Peyer's patch (tissue), 4 donors: ENCODE measurements around the gene MIOX. TPM values are rescaled to one million over a fixed set of nuclear protein-coding genes. Genes with fewer than 3 reads are reported as not detected.
"Not testable (repeated sequence)": the region's sequence is repeated elsewhere in the genome, so short reads cannot be mapped to it uniquely, and the experiment has no call there.

ENCODE experiments used
- DNase-seq, 3 donors: peaks; one replicate each; pipeline ENCODE4 v3.0.0-alpha.2; 2017 to 2019
- H3K27ac ChIP-seq, 4 donors: fragments of 200-600 bp; sonication (generic); one replicate each; pipeline ENCODE4 v1.5.1; 2016 to 2019
- H3K27me3 ChIP-seq, 2 donors: fragments of 200-600 bp; sonication (generic); one replicate each; pipeline ENCODE4 v1.5.1; 2019
- H3K36me3 ChIP-seq, 3 donors: fragments of 200-600 bp; sonication (generic); one replicate each; pipeline ENCODE4 v1.5.1; 2016 to 2019
- H3K4me1 ChIP-seq, 4 donors: fragments of 200-600 bp; sonication (generic); one replicate each; pipeline ENCODE4 v1.5.1; 2016 to 2019
- H3K4me3 ChIP-seq, 4 donors: fragments of 200-600 bp; sonication (generic); 1 replicate in 3 of 4; 2 replicates in 1 of 4; pipeline ENCODE4 v1.5.1; 2016 to 2019; ENCODE audit warnings: mild to moderate bottlenecking in 1 of 4
- H3K9me3 ChIP-seq, 4 donors: fragments of 200-600 bp; sonication (generic); one replicate each; pipeline ENCODE4 v1.5.1; 2016 to 2019; ENCODE audit warnings: mild to moderate bottlenecking in 1 of 4
- CTCF ChIP-seq, 6 experiments: fragments of 450-650 bp in 4 of 6; fragments of 200-600 bp in 2 of 6; sonication (generic) in 1 of 6; IDR thresholded peaks; one replicate each; pipeline ENCODE4 v1.5.1; 2017 to 2019; ENCODE audit warnings: antibody characterized with exemption in 6 of 6, mild to moderate bottlenecking in 3 of 6, moderate library complexity in 1 of 6
- POLR2A ChIP-seq, 2 donors: fragments of 450-650 bp; IDR thresholded peaks; one replicate each; pipeline ENCODE4 v1.5.1; 2017; ENCODE audit warnings: antibody characterized with exemption in 2 of 2, mild to moderate bottlenecking in 2 of 2, moderate library complexity in 2 of 2
- total RNA-seq, 4 donors: library from RNA; depleted of rRNA; stranded (reverse); fragments of >200 nt; gene quantifications; one replicate each; pipeline ENCODE4 v1.1.0, GENCODE V29; 2016

Gene MIOX
- total RNA-seq, 4 donors from 2014 or later = not detected

GRCh38 chr22:50516891-50517290 lies 30.2 kb downstream of the MIOX start:
- TF ChIP-seq POLR2A (IDR thresholded peaks at IDR 0.05) (no peak), CTCF (IDR thresholded peaks at IDR 0.05) (no peak)
- Histone ChIP-seq H3K27me3 (no peaks in the 10 kb centered on the region), H3K36me3 (peaks cover 0 to 54% (median 0%) of the 10 kb centered on the region in 3 donors), H3K27ac (no peak overlapping the region), H3K4me1 (no peaks in the 10 kb centered on the region), H3K9me3 (no peaks in the 10 kb centered on the region), H3K4me3 (no peak overlapping the region)
- no peak for DNase-seq

GRCh38 chr22:50517495-50518260 lies 31.0 kb downstream of the MIOX start:
- Histone ChIP-seq H3K4me1 (peaks cover 0 to under 1% (median 0%) of the 10 kb centered on the region in 4 donors), H3K27me3 (no peaks in the 10 kb centered on the region), H3K27ac (no peak overlapping the region), H3K4me3 (no peak overlapping the region), H3K9me3 (no peaks in the 10 kb centered on the region), H3K36me3 (peaks cover 0 to 62% (median 0%) of the 10 kb centered on the region in 3 donors)
- TF ChIP-seq CTCF (IDR thresholded peaks at IDR 0.05) = no peak
- TF ChIP-seq POLR2A (IDR thresholded peaks at IDR 0.05) = no peak
- no peak for DNase-seq

GRCh38 chr22:50518606-50519005 lies 31.9 kb downstream of the MIOX start:
- Histone ChIP-seq H3K36me3 (peaks cover 0 to 71% (median 0%) of the 10 kb centered on the region in 3 donors), H3K9me3 (no peaks in the 10 kb centered on the region), H3K27ac (no peak overlapping the region), H3K4me1 (peaks cover 0 to 10% (median 0%) of the 10 kb centered on the region in 4 donors), H3K27me3 (no peaks in the 10 kb centered on the region), H3K4me3 (no peak overlapping the region)
- DNase-seq = no peak
- TF ChIP-seq POLR2A (IDR thresholded peaks at IDR 0.05) (no peak), CTCF (IDR thresholded peaks at IDR 0.05) (no peak)

DNA sequence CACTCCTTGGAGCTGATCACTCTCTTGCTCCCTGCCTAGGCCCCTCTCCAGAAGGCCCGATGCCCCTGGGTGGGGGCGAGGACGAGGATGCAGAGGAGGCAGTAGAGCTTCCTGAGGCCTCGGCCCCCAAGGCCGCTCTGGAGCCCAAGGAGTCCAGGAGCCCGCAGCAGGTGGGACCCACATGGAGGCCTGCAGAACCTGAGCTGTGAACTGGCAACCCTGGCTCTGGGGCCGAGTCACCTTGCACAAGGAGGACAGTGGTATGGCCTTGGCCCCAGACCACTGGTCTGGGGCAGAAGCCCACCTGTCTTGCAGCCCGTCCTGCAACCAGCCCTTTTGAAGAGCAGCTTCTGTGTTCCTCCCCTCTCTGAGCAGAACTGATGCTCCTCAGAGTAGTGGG lies 32.5 kb downstream of the MIOX start:
- Histone ChIP-seq H3K36me3 (peaks cover 0 to 76% (median 0%) of the 10 kb centered on the region in 3 donors), H3K27ac (no peak overlapping the region), H3K9me3 (no peaks in the 10 kb centered on the region), H3K4me1 (peaks cover under 1 to 15% (median 2%) of the 10 kb centered on the region in 4 donors), H3K27me3 (no peaks in the 10 kb centered on the region), H3K4me3 (no peak overlapping the region)
- DNase-seq = no peak
- TF ChIP-seq POLR2A (IDR thresholded peaks at IDR 0.05) (no peak), CTCF (IDR thresholded peaks at IDR 0.05) (no peak)

DNA sequence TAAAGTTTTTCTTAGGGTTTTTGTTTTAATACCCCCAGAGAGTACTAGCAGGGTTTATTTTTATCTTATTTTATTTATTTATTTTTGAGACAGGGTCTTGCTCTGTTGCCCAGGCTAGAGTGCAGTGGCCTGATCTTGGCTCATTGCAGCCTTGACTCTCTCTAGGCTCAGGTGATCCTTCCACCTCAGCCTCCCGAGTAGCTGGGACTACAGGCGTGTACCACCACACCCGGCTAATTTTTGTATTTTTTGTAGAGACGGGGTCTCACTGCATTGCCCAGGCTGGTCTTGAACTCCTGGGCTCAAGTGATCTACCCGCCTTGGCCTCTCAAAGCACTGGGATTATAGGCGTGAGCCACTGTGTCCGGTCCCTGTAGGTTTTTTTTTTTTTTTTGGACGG lies 33.5 kb downstream of the MIOX start:
- not testable (repeated sequence) for H3K4me3 ChIP-seq, H3K27ac ChIP-seq, H3K9me3 ChIP-seq, H3K27me3 ChIP-seq, DNase-seq
- peaks cover 4 to 25% (median 10%) of the 10 kb centered on the region in 4 donors for H3K4me1 ChIP-seq
- H3K36me3 ChIP-seq = peaks cover 0 to 76% (median 0%) of the 10 kb centered on the region in 3 donors

DNA sequence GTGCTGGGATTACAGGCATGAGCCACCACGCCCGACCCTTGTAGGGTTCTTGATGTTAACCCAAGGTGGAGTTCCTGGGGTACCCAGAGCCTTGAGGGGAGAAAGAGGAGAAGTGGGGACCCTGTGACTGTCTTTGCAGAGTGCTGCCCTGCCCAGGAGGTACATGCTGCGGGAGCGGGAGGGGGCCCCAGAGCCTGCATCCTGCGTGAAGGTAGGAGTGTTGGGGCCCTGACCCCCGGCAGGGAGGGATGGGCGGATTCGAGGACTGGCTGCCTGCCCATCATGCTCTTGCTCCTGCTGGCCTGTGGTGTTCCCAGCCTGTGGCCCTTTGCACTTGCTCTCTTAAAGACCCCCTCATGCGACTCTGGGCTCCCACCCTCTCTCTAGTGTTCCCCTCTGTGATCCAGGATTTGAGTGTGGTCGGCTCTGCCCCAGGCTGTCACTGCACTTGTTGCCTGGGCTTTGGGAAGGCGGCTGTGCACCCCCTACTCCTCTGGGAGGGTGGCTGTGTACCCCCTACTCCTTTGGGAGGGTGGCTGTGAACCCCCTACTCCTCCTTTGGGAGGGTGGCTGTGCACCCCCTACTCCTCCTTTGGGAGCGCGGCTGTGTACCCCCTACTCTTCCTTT lies 34.3 kb downstream of the MIOX start:
- no peak for TF ChIP-seq CTCF (IDR thresholded peaks at IDR 0.05)
- TF ChIP-seq POLR2A (IDR thresholded peaks at IDR 0.05) = no peak
- Histone ChIP-seq H3K27ac (no peak overlapping the region), H3K36me3 (peaks cover 0 to 76% (median 0%) of the 10 kb centered on the region in 3 donors), H3K4me3 (no peak overlapping the region), H3K4me1 (peaks cover 4 to 25% (median 10%) of the 10 kb centered on the region in 4 donors), H3K9me3 (no peaks in the 10 kb centered on the region), H3K27me3 (no peaks in the 10 kb centered on the region)
- DNase-seq = no peak
